Left hindlimb (tissue), 1 donor: ENCODE data around the gene PGAM5.
A peak's percentile ranks its signal among the peaks of the same experiment; 100 is the strongest.
"Not testable (repeated sequence)": the region's sequence is repeated elsewhere in the genome, so short reads cannot be mapped to it uniquely, and the experiment has no call there.

Experiments used
- DNase-seq: peaks from one replicate; pipeline ENCODE4 v3.0.0-alpha.2; 2018

Gene PGAM5

DNA sequence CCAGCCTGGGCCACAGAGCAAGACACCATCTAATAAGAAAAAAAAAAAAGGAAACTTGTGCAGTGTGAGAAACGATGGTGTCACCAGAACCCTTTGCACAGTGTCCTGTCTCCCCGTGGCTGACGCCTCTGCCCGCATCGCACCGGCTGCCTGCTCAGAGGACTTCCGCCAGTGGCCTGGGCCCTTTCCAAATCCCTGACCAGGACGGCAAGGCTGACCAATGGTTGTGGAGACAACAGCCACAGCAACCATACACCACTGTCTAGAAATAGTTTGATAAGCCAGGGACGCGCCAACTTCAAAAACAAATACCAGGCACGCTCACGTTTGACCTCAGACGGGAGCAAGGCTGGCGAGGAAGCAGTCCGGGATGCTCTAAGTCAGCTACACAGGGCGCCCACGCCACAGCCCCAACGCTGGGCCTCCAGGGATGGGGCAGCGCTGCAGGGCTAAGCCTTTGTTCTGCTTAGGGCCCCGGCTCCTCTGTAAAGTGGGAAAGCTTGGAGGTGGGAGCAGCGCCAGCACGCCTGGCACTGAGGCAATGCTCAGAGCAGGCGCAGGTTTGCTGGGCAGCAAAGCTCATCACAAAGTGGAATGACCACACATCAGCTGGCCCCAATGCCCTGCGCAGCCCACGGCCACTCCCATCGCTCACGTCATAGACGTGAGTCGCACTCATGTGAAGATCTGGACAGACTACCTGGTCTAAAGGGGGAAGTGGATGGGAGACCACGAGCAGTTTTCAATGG is 12.5 kb downstream of the PGAM5 start:
- no peak for DNase-seq

DNA sequence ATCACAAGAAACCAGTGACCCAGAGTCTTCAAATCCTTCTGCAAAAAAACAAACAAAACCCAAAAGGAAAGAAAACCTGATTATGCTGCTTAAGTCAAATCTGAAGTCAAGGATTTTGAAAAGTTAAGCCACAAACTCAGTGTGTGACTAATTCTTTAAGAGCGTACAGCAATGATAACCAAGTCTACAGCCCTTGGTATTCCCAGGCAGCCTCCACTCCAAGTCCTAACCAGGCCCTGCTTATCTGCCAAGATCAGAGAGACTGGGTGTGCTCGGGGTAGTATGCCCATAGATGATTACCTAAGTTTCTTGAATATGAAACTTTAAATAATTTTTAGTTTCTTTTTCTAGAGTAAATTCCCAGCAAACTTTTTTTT is 13.1 kb downstream of the PGAM5 start:
- no peak for DNase-seq

DNA sequence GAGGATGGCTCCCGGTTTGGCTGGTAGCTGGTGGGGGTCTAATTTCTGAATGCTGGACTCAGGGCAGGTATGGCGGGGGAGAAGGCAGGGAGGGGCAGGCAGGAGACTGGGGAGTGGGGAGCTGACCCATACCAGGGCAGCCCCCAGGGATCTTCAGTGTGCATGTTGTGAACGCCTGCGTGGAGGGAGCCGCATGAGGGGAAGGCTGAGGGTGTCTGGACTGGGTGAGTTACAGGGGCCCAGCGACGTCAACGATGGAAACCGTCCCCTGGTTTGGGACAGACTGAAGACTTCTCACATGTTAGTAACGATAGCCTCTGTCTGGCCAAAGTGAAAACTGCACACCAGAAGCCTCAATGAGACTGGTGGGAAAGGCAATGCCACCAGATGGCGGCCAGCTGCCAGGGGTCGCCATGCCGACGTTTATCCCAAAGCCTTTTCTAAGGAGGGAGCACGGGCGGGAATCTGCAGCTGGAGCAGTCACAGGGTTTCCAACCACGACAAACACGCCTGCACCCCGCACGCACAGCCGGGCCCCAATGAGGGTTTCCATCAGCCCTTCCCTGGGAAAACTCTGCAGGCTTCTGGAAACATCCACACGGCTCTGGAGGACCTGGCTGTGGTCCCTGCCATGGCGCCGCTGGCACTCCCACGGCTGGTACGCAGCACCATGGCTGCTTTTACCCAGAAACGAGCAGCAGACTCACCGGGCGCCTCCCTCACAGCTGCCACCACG is 14.0 kb downstream of the PGAM5 start:
- peak; percentile 57 for DNase-seq

DNA sequence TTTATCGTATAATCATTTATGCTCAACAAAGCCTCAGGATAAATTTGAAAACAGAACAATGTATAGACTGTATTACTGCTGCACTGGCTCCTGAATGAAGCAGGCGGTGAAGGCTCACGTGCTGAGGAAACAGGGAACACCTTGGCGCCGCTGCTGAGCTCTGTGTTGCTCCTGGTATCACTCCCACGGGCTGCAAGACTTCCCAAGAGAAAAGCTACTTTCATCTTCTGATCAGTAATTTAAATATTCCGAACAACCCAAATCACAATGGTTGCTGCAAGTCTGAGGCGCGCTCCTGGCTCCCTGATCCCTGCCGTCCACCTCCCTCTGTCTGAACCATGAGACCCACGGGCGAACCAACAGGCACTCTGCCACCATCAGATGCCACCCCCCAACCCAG is 15.7 kb downstream of the PGAM5 start:
- DNase-seq: no peak

DNA sequence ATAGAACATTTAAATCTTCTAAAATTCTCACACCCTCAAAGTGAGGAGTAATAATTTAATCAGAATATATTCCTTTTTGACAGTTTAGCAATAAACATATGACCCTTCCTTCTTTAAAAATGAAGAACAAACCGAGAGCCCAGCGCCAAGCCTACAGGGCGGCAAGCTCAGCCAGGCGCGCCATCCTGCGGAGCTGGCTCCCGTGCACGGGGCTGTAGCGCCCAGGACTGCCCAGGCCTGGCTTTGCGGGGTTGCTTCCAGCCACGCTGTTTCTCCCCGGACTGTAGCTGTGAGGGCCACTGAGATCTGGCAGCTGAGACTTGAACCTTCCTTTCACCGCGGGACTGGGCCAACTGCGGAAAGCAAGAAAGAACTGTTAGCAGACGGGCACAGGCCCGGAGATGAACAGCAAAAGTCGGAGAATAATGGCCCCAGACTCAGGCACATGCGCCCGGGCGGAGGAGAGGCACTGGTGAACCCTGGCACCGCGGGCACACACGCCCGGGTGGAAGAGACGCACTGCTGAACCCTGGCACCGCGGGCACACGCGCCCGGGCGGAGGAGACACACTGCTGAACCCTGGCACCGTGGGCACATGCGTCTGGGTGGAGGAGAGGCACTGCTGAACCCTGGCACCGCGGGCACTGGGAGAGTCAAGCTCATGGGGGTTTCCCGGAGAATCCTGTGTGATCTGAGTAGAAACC is 16.6 kb downstream of the PGAM5 start:
- DNase-seq: no peak

DNA sequence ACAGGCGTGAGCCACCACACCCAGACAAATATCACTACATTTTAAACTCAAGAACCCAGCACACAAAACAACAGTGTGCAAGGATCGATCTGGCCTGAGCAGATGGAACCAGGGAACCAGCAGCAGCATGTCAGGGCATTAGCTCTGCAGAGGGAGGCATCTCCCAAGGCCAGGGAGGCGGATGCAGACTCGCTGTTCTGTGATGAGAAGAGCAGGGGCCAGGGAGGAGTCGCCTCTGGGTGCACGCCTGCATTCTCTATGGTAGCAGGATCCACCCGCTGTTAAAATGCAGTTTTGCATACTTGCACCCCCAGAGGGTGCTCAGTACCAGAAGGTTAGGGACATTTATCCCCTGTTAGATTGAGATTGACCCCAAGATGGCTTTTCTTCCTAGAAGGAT is 17.9 kb downstream of the PGAM5 start:
- DNase-seq: no peak

DNA sequence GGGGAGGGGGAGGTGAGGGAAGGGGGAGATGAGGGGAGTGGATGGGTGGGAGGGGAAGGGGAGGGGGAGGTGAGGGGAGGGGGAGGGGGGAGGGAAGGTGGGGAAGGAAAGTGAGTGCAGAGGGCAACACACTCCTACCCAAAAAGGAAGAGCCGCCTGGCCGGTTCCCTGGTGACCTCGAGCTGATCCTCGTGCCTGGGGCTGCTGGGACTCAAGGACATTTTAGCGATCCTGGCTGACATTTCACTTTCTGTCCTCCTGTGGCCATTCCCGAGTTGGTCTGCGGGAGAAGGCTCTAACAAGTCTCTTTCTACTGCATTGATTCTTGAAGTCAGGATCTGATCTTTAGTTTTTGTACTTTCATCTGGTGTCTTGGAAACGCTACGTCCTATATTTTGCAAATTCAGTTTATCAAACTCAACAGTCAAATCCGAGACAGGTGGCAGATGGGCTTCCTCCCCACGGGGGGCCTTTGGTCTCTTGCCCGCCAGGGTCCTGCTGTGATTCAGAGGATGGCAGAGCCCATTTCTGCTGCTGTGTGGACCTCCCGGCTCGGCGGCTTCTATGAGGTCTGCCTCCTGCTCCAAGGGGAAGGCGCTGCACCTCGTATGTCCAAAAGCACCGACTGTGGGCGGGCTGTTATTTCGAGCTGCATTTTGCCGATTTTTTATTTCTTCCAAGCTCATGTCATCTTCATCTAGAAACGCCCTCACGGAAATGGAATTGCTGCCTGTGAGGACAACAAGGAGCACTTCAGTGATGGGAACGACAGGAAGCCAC is 19.1 kb downstream of the PGAM5 start:
- DNase-seq: no peak

DNA sequence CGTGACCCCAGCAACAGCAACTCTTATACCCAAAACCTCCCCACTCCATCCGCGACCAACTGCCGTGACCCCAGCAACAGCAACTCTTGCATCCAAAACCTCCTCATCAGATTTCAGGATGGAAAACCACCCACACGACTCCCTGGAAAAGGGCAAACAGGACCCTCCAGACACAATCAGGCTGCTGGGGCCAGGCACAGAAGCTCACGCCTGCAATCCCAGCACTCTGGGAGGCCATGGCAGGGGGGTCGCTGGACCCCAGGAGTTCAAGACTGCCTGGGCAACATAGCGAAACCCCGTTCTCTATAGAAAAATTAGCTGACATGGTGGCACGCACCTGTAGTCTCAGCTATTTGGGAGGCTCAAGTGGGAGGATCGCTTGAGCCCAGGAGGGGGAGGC is 19.7 kb downstream of the PGAM5 start:
- DNase-seq: no peak

DNA sequence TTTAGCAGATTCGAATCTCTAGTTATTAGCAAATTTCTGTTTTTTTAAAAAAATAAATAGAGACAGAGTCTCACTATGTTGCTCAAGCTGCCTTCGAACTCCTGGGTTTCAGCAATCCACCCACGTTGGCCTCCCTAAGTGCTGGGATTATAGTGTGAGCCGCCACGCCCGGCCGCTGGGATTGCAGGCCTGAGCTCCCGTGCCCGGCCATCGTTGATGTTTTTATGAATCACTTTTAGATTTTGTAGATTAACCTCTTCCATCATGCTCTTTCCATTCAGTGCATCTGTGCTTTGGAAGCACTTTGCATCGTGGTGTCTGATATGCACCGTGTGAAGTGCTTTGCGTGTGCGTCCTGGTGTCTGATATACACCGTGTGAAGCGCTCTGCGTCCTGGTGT is 20.9 kb downstream of the PGAM5 start:
- no peak for DNase-seq

DNA sequence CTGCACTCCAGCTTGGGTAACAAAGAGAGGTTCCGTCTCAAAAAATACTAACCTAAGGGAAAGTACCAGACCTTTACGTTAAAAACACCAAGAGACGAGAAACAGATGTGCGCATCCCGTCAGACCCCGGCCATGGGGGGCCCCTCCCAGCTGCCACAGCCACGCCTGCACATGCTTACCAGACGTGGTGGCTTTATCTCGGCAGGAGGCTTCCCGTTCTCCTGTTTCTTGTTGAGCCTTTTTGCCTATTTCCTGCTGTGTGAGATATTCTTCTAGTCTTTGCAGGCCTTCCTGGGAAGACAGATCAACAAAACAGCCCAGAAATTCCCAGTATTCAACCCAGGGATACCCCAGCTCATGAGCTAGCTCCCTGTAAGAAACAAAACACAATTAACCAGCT is 23.6 kb downstream of the PGAM5 start:
- DNase-seq: no peak

DNA sequence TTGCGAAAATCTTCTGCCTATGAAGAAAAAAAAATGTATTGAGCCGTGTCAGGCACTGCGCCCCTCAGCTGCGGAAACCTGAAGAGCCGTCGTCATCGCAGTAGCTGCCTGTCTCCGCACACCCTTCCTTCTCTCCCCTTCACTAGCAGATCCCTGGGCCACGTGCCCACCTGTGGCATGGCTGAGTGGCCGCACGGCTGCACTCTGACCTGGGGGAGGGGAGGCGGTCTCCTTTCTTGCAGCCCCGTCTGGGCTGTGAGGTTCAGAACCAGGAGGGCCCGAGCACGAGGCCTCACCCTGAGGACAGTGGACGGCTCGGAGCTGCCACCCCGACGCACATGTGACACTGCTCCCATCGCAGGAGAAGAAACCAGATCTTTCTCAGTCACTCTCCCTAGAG is 24.9 kb downstream of the PGAM5 start:
- DNase-seq: no peak

DNA sequence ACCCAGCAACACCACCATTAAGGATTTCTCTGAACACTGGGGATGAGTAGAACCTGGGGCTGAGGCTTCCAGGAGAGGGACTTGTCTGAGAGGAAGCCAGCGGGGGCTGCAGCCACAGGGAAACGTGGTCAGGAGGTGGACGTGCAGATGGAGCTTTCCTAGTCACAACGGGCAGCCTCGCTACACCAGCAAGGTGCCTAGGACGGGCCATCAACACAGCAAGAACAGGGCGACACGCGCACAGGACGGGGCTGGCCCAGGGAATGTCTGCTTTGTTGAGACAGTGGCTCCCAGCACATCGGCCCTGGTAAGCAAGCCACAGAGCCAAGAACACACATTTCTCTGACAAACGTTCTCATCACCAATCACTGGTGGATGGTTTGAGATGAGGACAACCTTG is 25.7 kb downstream of the PGAM5 start:
- no peak for DNase-seq

DNA sequence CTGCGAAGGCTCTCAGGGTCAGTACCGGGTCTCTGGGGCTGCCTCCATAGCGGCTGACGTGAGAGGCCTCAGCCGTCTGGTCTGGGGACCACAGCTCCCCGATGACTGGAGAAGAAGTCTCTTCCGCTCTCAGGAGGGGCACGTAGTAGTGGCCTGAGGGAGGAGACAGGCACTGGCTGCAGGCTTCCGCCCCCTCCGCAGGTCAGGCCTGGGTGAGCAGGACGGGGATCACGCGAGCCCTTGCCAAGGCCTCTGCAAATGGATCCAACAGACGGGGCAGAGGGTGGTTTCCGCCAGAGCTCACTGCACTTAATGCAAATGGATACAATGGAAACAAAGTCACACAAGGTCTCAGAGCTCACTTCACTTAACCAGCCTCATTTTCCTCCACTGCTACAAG is 26.3 kb downstream of the PGAM5 start:
- no peak for DNase-seq

DNA sequence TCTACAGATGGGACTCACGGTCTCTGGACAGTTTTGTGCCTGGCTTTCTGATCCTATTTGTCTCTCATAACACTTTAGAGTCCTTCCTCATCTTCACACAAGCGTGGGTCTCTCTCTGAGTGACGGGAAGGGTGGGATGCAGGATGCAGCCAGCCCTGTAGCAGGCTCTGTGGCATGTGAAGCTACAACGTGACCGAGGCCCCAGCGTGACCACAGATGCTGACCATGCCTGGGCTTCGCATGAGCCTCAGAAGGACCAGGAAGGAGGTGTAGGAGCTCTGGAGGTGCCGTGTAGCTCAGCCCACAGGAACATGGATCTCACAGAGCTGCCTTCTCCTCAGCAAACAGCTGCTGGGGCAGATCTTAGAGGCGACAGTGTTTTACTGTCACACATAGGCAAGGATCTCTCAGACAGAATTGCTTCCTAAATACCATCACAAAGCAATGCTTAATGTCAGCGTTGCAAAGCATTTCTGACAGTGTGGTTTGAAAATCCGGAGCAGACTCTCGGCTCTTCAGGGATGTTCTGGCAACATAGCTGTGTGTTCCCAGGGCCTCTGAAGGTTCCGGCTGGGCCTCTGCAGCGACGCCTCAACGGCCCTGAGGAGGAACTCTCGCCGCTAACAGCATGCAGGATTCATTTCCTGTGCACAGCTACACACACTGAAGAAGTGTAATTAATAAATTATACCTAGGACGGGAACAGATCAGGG is 29.1 kb downstream of the PGAM5 start:
- DNase-seq: no peak

DNA sequence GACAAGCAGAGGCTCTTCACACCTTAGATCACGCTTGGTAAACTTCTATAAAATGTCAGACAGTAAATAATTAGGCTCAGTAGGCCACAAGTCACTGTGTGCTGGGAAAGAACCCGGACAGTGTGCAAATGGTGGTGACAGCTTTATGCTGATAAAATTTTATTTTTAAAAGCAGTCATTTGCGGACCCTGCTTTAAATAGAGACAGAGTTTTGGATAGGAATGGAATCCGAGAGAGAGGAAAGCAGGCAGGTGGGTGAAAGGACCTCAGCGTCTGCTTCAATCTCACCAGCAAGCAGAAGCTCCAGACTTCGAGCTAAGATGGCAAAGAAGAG is 29.6 kb downstream of the PGAM5 start:
- no peak for DNase-seq

DNA sequence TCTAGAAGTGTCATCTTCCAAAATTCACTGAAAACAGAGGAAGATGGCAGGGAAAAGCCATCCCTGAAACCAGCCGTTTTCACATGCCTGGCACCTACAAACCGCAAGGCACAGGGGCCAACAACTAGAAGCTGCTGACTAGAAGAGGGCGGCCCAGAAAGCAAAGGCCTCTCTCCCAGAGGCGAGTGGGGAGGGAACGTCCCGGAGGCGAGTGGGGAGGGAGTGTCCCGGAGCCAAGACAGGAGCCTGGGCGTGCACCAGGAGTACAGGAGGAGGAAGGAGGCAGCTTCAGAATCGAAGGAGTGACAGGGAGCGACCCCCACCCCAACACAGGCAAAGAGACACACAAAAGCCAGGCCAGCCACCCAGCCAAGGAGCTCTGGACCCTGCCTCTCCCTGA is 30.0 kb downstream of the PGAM5 start:
- no peak for DNase-seq

DNA sequence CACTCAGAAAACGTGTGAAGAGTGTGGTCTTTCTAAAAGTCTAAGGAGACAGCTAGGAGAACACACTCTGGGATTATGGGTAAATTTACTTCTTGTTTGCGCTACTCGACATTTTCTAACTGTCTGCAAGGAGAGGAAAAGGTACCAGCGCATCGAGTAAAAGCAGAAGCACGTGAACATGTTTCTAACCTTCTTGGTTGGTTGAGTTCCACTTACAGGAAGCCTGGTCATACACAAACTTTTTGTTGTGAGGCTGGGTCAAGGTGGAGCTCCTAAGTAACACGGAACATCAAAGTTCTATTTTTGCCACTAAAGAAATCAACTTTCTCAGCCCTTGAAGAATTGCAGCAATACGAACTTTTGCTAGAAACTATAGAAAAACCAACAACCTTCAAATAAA is 31.0 kb downstream of the PGAM5 start:
- DNase-seq: no peak

DNA sequence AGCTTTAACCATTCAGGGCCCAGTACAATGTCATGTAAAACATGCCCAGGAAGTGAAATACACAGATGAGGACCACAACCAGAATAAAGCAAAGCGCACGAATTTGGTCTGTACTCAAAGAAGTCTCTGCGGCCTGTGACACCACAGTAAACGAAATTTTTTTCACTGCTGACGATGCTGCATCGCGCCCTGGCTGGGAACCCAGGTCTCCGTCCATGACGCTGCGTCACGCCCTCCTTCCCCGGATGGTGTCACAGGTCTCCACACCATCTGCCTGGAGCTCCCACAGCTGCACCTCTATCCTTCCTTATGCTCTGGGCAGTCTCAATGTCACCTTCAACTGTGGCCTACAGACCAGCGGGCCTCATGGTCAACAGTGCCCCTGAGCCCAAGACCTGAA is 33.2 kb downstream of the PGAM5 start:
- no peak for DNase-seq

DNA sequence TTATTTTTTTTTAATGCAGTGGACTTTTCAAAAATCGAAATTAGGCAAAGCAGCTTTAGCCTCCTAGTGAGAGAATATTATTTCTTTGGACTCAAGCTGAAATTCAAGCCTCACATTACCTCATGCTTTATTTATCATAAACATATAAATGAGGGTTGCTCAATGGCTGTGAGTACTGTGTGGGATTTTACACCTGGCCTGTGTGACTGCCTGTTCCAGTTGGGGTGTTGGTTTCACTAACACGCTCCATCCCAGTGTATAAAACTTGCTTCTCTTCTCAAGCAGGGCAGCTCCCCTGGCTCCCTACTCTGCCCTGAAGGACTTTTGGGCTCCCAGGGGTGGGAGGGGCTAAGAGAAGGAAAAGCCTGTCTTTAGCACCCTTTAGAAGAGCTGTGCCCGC is 36.0 kb downstream of the PGAM5 start:
- DNase-seq: no peak

DNA sequence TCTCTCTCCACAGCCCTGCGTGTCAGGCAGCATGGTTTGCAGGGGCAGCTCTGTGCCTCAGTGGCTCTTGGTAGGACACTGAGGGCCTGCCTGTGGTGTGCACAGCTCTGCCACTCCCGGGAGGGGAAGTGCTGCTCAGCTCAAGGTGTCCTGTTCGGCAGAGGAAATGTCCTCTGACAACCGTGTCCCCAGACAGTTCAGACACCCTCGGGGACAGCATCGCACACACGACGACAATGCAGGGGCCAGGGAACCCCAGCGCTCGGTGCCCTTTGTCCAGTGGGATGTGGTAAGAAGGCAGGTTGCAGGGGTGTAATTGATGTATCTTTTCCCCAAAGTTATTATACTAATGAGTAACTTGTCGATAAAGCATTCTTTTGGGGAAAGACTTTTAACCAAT is 36.8 kb downstream of the PGAM5 start:
- DNase-seq: no peak

DNA sequence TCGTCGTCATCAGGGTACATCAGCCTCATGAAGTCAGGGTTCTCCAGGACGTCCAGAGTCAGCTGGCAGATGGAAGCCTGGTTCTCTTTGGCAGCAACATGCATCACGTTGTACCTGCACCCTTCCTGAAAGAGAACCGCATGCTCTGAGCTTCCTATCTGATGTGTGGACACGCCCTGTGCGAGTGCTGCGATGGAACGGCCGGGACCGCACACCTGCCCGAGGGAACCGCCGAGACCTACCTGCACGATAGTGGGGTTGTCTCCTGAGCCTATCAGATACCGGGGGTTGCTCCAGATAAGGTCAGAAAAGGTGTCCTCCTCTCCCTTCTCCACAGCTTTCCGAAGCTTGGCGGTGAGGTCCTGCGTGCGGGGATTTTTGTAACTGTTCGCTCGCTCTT is 37.3 kb downstream of the PGAM5 start:
- DNase-seq: no peak

DNA sequence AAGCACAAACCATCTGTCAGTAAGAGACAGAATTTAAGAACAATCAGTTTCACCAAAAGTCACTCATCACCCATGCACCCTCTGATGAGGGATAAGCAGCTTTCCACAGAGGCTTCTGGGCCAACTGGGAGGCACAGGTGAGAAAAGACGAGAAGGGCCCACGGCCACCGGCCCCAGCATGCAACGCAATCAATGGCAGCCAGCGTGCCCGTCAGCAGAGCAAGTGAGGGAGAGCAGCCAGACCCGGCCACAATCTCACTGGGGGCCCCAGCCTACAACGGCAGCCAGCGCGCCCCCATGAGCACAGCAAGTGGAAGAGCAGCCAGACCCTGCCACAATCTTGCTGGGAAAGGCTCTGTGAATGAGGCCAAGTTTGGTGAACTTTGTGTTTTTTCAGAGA is 37.7 kb downstream of the PGAM5 start:
- no peak for DNase-seq

DNA sequence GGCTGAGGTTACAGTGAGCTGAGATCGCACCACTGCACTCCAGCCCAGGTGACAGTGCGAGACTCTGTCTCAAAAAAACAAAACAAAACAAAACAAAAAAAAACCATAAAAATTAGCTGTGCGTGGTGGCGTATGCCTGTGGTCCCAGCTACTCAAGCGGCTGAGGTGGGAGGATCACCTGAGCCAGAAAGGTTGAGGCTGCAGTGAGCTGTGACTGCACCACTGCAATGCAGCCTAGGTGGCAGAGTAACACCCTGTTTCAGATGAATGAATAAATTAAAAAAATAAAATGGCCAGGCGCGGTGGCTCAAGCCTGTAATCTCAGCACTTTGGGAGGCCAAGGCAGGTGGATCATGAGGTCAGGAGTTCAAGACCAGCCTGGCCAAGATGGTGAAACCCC is 43.0 kb downstream of the PGAM5 start:
- not testable (repeated sequence) for DNase-seq
